ENCODE data around the gene PLLP. TPM values are rescaled to one million over a fixed set of nuclear protein-coding genes. Genes with fewer than 3 reads are reported as not detected.

The PLLP gene
- total RNA-seq, 1 donor from 2014 or later, result not detected

- Mint-ChIP-seq H3K36me3 (ENCODE audit: unreplicated experiment) (no peaks in the 10 kb centered on the region), H3K27me3 (ENCODE audit: unreplicated experiment) (peaks cover 6% of the 10 kb centered on the region), H3K4me1 (ENCODE audit: low read depth, unreplicated experiment) (no peaks in the 10 kb centered on the region), H3K4me3 (ENCODE audit: unreplicated experiment) (no peak overlapping the region), H3K9me3 (ENCODE audit: unreplicated experiment) (peaks cover 3% of the 10 kb centered on the region), H3K27ac (ENCODE audit: unreplicated experiment) (no peak overlapping the region)
- no peak for TF ChIP-seq CTCF (IDR thresholded peaks at IDR 0.05; ENCODE audit: partially characterized antibody, unreplicated experiment)
- DNase-seq, result no peak
Observed at GRCh38 chr16:57306676-57307341, 22.3 kb upstream of the PLLP start.

GRCh38 chr16:57305159-57305811 is 20.8 kb upstream of the PLLP start:
- H3K36me3 Mint-ChIP-seq (ENCODE audit: unreplicated experiment), result no peaks in the 10 kb centered on the region
- no peak for TF ChIP-seq CTCF (IDR thresholded peaks at IDR 0.05; ENCODE audit: partially characterized antibody, unreplicated experiment)
- no peak overlapping the region for H3K27ac Mint-ChIP-seq (ENCODE audit: unreplicated experiment)
- H3K4me1 Mint-ChIP-seq (ENCODE audit: low read depth, unreplicated experiment), result peaks cover 1% of the 10 kb centered on the region
- H3K27me3 Mint-ChIP-seq (ENCODE audit: unreplicated experiment), result peaks cover 3% of the 10 kb centered on the region
- H3K9me3 Mint-ChIP-seq (ENCODE audit: unreplicated experiment), result peaks cover 6% of the 10 kb centered on the region
- DNase-seq, result no peak
- no peak overlapping the region for H3K4me3 Mint-ChIP-seq (ENCODE audit: unreplicated experiment)

DNA sequence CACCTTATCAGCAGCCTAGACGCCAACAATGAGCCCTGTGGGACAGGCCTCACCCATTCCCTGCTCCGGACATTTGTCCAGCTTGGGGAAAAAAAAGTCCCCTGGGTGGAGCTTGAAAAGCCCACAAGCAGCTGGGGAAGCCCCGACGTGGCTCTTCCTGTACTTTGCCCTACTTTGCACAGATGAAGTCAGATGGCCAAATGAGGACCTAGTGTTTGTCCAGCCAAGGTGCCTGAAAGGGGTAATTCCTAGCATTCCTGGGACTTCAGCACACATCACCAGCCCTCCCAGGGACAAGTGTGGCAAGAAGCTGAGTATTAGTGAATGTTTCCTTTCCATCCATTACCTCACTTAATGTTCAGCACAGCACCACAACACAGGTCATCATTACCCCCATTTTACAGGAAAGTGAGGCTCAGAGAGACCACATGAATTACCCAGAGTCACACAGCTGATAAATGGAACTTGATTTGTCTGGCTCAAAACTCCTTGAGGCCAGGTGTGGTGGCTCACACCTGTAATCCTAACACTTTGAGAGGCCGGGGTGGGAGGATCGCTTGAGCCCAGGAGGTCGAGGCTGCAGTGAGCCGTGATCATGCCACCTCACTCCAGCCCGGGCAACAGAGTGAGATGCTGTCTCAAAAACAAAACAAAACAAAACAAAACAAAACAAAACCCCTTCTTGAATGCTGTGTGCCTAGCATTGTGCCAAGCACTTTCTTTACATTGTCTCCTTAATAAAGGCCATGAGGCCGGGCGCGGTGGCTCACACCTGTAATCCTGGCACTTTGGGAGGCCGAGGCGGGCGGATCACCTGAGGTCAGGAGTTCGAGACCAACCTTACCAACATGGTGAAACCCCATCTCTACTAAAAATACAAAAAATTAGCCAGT is 19.9 kb upstream of the PLLP start:
- no peak overlapping the region for H3K4me3 Mint-ChIP-seq (ENCODE audit: unreplicated experiment)
- H3K9me3 Mint-ChIP-seq (ENCODE audit: unreplicated experiment), result peaks cover 6% of the 10 kb centered on the region
- H3K4me1 Mint-ChIP-seq (ENCODE audit: low read depth, unreplicated experiment), result peaks cover 1% of the 10 kb centered on the region
- no peak for DNase-seq
- peaks cover 3% of the 10 kb centered on the region for H3K27me3 Mint-ChIP-seq (ENCODE audit: unreplicated experiment)
- no peak for TF ChIP-seq CTCF (IDR thresholded peaks at IDR 0.05; ENCODE audit: partially characterized antibody, unreplicated experiment)
- H3K27ac Mint-ChIP-seq (ENCODE audit: unreplicated experiment), result no peak overlapping the region
- no peaks in the 10 kb centered on the region for H3K36me3 Mint-ChIP-seq (ENCODE audit: unreplicated experiment)

DNA sequence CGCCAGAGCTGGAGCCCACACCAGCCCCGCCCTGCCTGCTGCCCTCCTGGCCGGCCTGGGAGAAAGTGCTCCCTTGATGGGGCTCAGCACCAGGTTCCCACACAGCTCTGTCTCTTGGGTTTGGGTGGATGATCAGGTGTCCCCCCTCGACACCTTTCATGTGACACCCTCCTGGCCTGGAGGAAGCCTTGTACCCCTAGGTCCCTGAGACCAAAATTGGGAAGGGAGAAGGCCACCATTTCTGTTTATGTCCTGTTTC is 19.4 kb upstream of the PLLP start:
- Mint-ChIP-seq H3K27ac (ENCODE audit: unreplicated experiment) (no peak overlapping the region), H3K9me3 (ENCODE audit: unreplicated experiment) (peaks cover 6% of the 10 kb centered on the region), H3K27me3 (ENCODE audit: unreplicated experiment) (peaks cover 3% of the 10 kb centered on the region), H3K36me3 (ENCODE audit: unreplicated experiment) (no peaks in the 10 kb centered on the region), H3K4me3 (ENCODE audit: unreplicated experiment) (no peak overlapping the region), H3K4me1 (ENCODE audit: low read depth, unreplicated experiment) (peaks cover 1% of the 10 kb centered on the region)
- no peak for TF ChIP-seq CTCF (IDR thresholded peaks at IDR 0.05; ENCODE audit: partially characterized antibody, unreplicated experiment)
- DNase-seq, result no peak
